SK-N-SH (cell line): ENCODE results near the gene F5. TPM values are rescaled to one million over a fixed set of nuclear protein-coding genes. Genes with fewer than 3 reads are reported as not detected.
A peak's percentile ranks its signal among the peaks of the same experiment; 100 is the strongest.

Source experiments
- CTCF ChIA-PET: fragments of 300-600, 350-600 bp; formaldehyde crosslinking; extraction: SDS; loops from one replicate; lab custom pipeline; 2021; lab: Yijun Ruan, JAX
- POLR2A ChIA-PET: fragments of 350-600 bp; sonication (Branson Sonifier 250); formaldehyde crosslinking; extraction: SDS; loops from one replicate; lab custom pipeline; 2020; ENCODE audit warnings: antibody characterized with exemption, inconsistent platforms; lab: Yijun Ruan, JAX
- DNase-seq: peaks from one replicate; pipeline ENCODE4 v3.0.0; 2012
- H2AFZ ChIP-seq: fragments of 200-600 bp; sonication (generic); 2 replicates; pipeline ENCODE4 v1.8.1; 2016; ENCODE audit warnings: antibody characterized with exemption, mild to moderate bottlenecking, low read depth
- H3F3A ChIP-seq: fragments of 200-600 bp; sonication (generic); replicated peaks from 2 replicates; pipeline ENCODE3; 2016; ENCODE audit warnings: antibody characterized with exemption, mild to moderate bottlenecking; ENCODE audit not compliant: insufficient read depth
- H3K27ac ChIP-seq, 2 experiments: fragments of 200-500 bp in 1 of 2; fragments of 200-600 bp in 1 of 2; sonication (Bioruptor generic) in 1 of 2; sonication (generic), shearing (Covaris generic) in 1 of 2; 2 replicates each; pipeline versions ENCODE4 v1.5.1 to v1.6.1; 2014 to 2016; ENCODE audit warnings: low read depth in 2 of 2, inconsistent platforms in 1 of 2, low read length in 1 of 2, mild to moderate bottlenecking in 1 of 2, mixed read lengths in 1 of 2
- H3K27me3 ChIP-seq: fragments of 200-600 bp; sonication (generic), shearing (Covaris generic); 2 replicates; pipeline ENCODE4 v1.6.1; 2016; ENCODE audit warnings: mixed run types; ENCODE audit not compliant: insufficient read depth
- H3K36me3 ChIP-seq, 2 experiments: fragments of 200-500 bp in 1 of 2; fragments of 200-600 bp in 1 of 2; sonication (Bioruptor generic) in 1 of 2; sonication (generic) in 1 of 2; replicated peaks in 1 of 2; 2 replicates each; pipeline versions ENCODE3 to v1.5.1; 2014 to 2016; ENCODE audit warnings: low read length in 1 of 2, mild to moderate bottlenecking in 1 of 2; ENCODE audit not compliant: insufficient read depth in 2 of 2, control insufficient read depth in 1 of 2
- H3K4me1 ChIP-seq, 2 experiments: fragments of 200-500 bp in 1 of 2; fragments of 200-600 bp in 1 of 2; sonication (Bioruptor generic) in 1 of 2; sonication (generic), shearing (Covaris generic) in 1 of 2; 2 replicates each; pipeline versions ENCODE4 v1.5.1 to v1.6.1; 2014 to 2016; ENCODE audit warnings: low read depth in 1 of 2, low read length in 1 of 2, mixed run types in 1 of 2; ENCODE audit not compliant: insufficient read depth in 2 of 2, control insufficient read depth in 1 of 2
- H3K4me2 ChIP-seq: fragments of 200-600 bp; sonication (generic), shearing (Covaris generic); 2 replicates; pipeline ENCODE4 v1.6.1; 2017; ENCODE audit warnings: mixed run types
- H3K4me3 ChIP-seq, 2 experiments: fragments of 200-500 bp in 1 of 2; fragments of 200-600 bp in 1 of 2; sonication (Bioruptor generic) in 1 of 2; sonication (generic), shearing (Covaris generic) in 1 of 2; 2 replicates each; pipeline versions ENCODE4 v1.5.1 to v1.8.1; 2014 to 2016; ENCODE audit warnings: low read depth in 2 of 2, inconsistent platforms in 1 of 2, low read length in 1 of 2, mild to moderate bottlenecking in 1 of 2, mixed read lengths in 1 of 2, moderate library complexity in 1 of 2
- H3K79me2 ChIP-seq: fragments of 200-600 bp; sonication (generic); 2 replicates; pipeline ENCODE4 v1.8.1; 2017; ENCODE audit warnings: mild to moderate bottlenecking; ENCODE audit not compliant: insufficient read depth
- H3K9ac ChIP-seq: fragments of 200-600 bp; sonication (generic); 2 replicates; pipeline ENCODE4 v1.6.1; 2017; ENCODE audit warnings: mixed run types
- H3K9me2 ChIP-seq: fragments of 200-600 bp; sonication (generic); 2 replicates; pipeline ENCODE4 v1.6.1; 2017; ENCODE audit warnings: mixed run types
- H3K9me3 ChIP-seq: fragments of 200-600 bp; sonication (generic); 2 replicates; pipeline ENCODE4 v1.6.1; 2017; ENCODE audit warnings: mixed run types, mild to moderate bottlenecking, moderate library complexity
- H4K20me1 ChIP-seq: fragments of 200-600 bp; sonication (generic); 2 replicates; pipeline ENCODE4 v1.6.1; 2017; ENCODE audit warnings: mild to moderate bottlenecking, mixed run types; ENCODE audit not compliant: insufficient read depth
- CHD2 ChIP-seq: fragments of 150-350 bp; IDR thresholded peaks from 2 replicates; pipeline ENCODE4 v1.6.1; 2018; ENCODE audit warnings: low read length; ENCODE audit not compliant: partially characterized antibody
- FOSL2 ChIP-seq: IDR thresholded peaks from 2 replicates; pipeline ENCODE4 v1.4.0; 2012; ENCODE audit warnings: low read depth, mild to moderate bottlenecking, moderate library complexity, borderline replicate concordance
- FOXJ3 ChIP-seq: sonication (generic); formaldehyde crosslinking; IDR thresholded peaks from 2 replicates; pipeline ENCODE4 v1.5.1; 2020; ENCODE audit warnings: mild to moderate bottlenecking, missing genetic modification reagents
- FOXM1 ChIP-seq: IDR thresholded peaks from 2 replicates; pipeline ENCODE4 v1.4.0; 2012; ENCODE audit warnings: low read depth, mild to moderate bottlenecking
- GABPA ChIP-seq: IDR thresholded peaks from 2 replicates; pipeline ENCODE4 v1.4.0; 2012; ENCODE audit warnings: low read depth, mild to moderate bottlenecking
- GATA2 ChIP-seq: sonication (generic); formaldehyde crosslinking; IDR thresholded peaks from 2 replicates; pipeline ENCODE4 v1.5.0; 2020; ENCODE audit warnings: mild to moderate bottlenecking, missing genetic modification reagents
- IRF3 ChIP-seq: fragments of 150-350 bp; IDR thresholded peaks from 2 replicates; pipeline ENCODE4 v1.6.1; 2016; ENCODE audit warnings: mild to moderate bottlenecking, low read depth, low read length
- MAX ChIP-seq: IDR thresholded peaks from 2 replicates; pipeline ENCODE4 v1.4.0; 2012; ENCODE audit warnings: low read depth
- NFIC ChIP-seq: IDR thresholded peaks from 2 replicates; pipeline ENCODE4 v1.4.0; 2012; ENCODE audit warnings: borderline replicate concordance
- POLR2AphosphoS5 ChIP-seq: IDR thresholded peaks from 2 replicates; pipeline ENCODE4 v1.6.1; 2012; ENCODE audit warnings: low read depth, low read length
- RAD21 ChIP-seq: IDR thresholded peaks from 2 replicates; pipeline ENCODE4 v1.6.1; 2012; ENCODE audit warnings: mild to moderate bottlenecking, low read length
- RCOR1 ChIP-seq: fragments of 150-350 bp; IDR thresholded peaks from 2 replicates; pipeline ENCODE4 v1.6.1; 2017; ENCODE audit warnings: antibody characterized with exemption, low read length
- REST ChIP-seq: IDR thresholded peaks from 2 replicates; pipeline ENCODE4 v1.6.1; 2012; ENCODE audit warnings: mild to moderate bottlenecking, low read depth, low read length, moderate library complexity
- RFX5 ChIP-seq: IDR thresholded peaks from 2 replicates; pipeline ENCODE4 v1.6.1; 2012; ENCODE audit warnings: mild to moderate bottlenecking, improper control_type of control experiment, low read length
- RXRA ChIP-seq: IDR thresholded peaks from 2 replicates; pipeline ENCODE4 v1.4.0; 2012; ENCODE audit warnings: low read depth, mild to moderate bottlenecking, borderline replicate concordance
- SIN3A ChIP-seq: IDR thresholded peaks from 2 replicates; pipeline ENCODE4 v1.6.1; 2012; ENCODE audit warnings: low read depth, mild to moderate bottlenecking, low read length, moderate library complexity, borderline replicate concordance
- TAF1 ChIP-seq: IDR thresholded peaks from 2 replicates; pipeline ENCODE4 v1.6.1; 2012; ENCODE audit warnings: low read depth, mild to moderate bottlenecking, low read length, moderate library complexity, borderline replicate concordance
- TCF12 ChIP-seq: IDR thresholded peaks from 2 replicates; pipeline ENCODE4 v1.4.0; 2012
- TEAD4 ChIP-seq: IDR thresholded peaks from 2 replicates; pipeline ENCODE4 v1.4.0; 2012; ENCODE audit warnings: mild to moderate bottlenecking, borderline replicate concordance; ENCODE audit not compliant: insufficient read depth
- WGBS: methylation state at CpG from one replicate; pipeline ENCODE4 v1.1.6; 2017; ENCODE audit warnings: low lambda C conversion rate; 5-methylcytosine and 5-hydroxymethylcytosine counted together
- polyA plus RNA-seq, 3 experiments: library from polyadenylated mRNA; depleted of rRNA; stranded (reverse); fragments of >200 nt; gene quantifications; 2 replicates each; pipeline ENCODE4 v1.2.3, GENCODE V29; 2012
- TF ChIP-seq, protein P1 (sequence below): IDR thresholded peaks from 2 replicates; pipeline ENCODE4; 2012
- TF ChIP-seq, protein P2 (sequence below): IDR thresholded peaks from 2 replicates; pipeline ENCODE4 v1.4.0; 2012; ENCODE audit warnings: low read depth, borderline replicate concordance
- TF ChIP-seq, protein P3 (sequence below): fragments of 200-600 bp; sonication (generic); IDR thresholded peaks from 2 replicates; pipeline ENCODE4 v1.6.1; 2017; ENCODE audit warnings: antibody characterized with exemption, mild to moderate bottlenecking, moderate library complexity

F5 gene
- polyA plus RNA-seq, 1 of the 3 experiments (the other 2 are of a cell fraction) = under 0.01 TPM

GRCh38 chr1:169485431-169486280 lies 100.6 kb downstream of the F5 start, which contains the start of gene SLC19A2:
Gene SLC19A2, minus strand, starts transcription at chr1:169485944. Its CDS starts 178 bp downstream, at chr1:169485766.
- H3K9me2 ChIP-seq = no peaks in the 10 kb centered on the region
- no peaks in the 10 kb centered on the region for H4K20me1 ChIP-seq
- DNase-seq = peak; percentile 97
- peaks cover 35% of the 10 kb centered on the region; the same call in 1 of the 2 replicates for H3K79me2 ChIP-seq
- H3K9ac ChIP-seq = peak within 1 kb of the TSS; percentile 86
- no peaks in the 10 kb centered on the region for H3K27me3 ChIP-seq
- ChIA-PET POLR2A (interaction anchor here (0.7 to 1.3 kb wide), 3 partner anchors 59 to 862 kb away, joined by 3 to 7 read pairs (median 3); partner anchors contain the start of genes BLZF1 and CCDC181), CTCF (interaction anchor here (0.7 to 1.5 kb wide), 7 partner anchors 20 to 124 kb away, joined by 3 to 4 read pairs (median 3); no protein-coding TSS in a partner anchor)
- peak within 1 kb of the TSS; percentile 92 for H3K4me2 ChIP-seq
- H3K27ac ChIP-seq = peak within 1 kb of the TSS; percentile 92 to 96
- no peaks in the 10 kb centered on the region for H3K36me3 ChIP-seq
- peak within 1 kb of the TSS; percentile 91 for H2AFZ ChIP-seq
- peaks cover 14% of the 10 kb centered on the region for H3F3A ChIP-seq
- under 1% methylated on average over 53 of the region's 85 CpGs for WGBS
- H3K4me1 ChIP-seq = peaks cover 10 to 31% of the 10 kb centered on the region in 2 experiments
- peak within 1 kb of the TSS; percentile 78 to 92 for H3K4me3 ChIP-seq
- no peaks in the 10 kb centered on the region for H3K9me3 ChIP-seq
- TF ChIP-seq, protein P1, sequence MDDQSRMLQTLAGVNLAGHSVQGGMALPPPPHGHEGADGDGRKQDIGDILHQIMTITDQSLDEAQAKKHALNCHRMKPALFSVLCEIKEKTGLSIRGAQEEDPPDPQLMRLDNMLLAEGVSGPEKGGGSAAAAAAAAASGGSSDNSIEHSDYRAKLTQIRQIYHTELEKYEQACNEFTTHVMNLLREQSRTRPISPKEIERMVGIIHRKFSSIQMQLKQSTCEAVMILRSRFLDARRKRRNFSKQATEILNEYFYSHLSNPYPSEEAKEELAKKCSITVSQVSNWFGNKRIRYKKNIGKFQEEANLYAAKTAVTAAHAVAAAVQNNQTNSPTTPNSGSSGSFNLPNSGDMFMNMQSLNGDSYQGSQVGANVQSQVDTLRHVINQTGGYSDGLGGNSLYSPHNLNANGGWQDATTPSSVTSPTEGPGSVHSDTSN = peak; percentile 39; the same call in 1 of the 2 replicates
- TF ChIP-seq GABPA (no peak), TAF1 (no peak; the same call in 1 of the 2 replicates), RAD21 (0 out of 2 replicates have a peak, but pooled peaks have one; percentile 5), FOXJ3 (CRISPR knock-in tag) (0 out of 2 replicates have a peak, but pooled peaks have one; percentile 27), POLR2AphosphoS5 (peak; percentile 75), RXRA (no peak), CHD2 (peak; percentile 62), RFX5 (peak; percentile 79), RCOR1 (0 out of 2 replicates have a peak, but pooled peaks have one; percentile 17), IRF3 (peak; percentile 46; the same call in 1 of the 2 replicates), TCF12 (peak; percentile 65), MAX (peak; percentile 95), FOSL2 (peak; percentile 16; the same call in 1 of the 2 replicates), GATA2 (CRISPR knock-in tag) (no peak), FOXM1 (no peak), SIN3A (peak; percentile 75), NFIC (peak; percentile 66; the same call in 1 of the 2 replicates), REST (peak; percentile 46; the same call in 1 of the 2 replicates), TEAD4 (peak; percentile 36; the same call in 1 of the 2 replicates)
- TF ChIP-seq, protein P2, sequence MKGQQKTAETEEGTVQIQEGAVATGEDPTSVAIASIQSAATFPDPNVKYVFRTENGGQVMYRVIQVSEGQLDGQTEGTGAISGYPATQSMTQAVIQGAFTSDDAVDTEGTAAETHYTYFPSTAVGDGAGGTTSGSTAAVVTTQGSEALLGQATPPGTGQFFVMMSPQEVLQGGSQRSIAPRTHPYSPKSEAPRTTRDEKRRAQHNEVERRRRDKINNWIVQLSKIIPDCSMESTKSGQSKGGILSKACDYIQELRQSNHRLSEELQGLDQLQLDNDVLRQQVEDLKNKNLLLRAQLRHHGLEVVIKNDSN = peak; percentile 75; the same call in 1 of the 2 replicates
- TF ChIP-seq, protein P3, sequence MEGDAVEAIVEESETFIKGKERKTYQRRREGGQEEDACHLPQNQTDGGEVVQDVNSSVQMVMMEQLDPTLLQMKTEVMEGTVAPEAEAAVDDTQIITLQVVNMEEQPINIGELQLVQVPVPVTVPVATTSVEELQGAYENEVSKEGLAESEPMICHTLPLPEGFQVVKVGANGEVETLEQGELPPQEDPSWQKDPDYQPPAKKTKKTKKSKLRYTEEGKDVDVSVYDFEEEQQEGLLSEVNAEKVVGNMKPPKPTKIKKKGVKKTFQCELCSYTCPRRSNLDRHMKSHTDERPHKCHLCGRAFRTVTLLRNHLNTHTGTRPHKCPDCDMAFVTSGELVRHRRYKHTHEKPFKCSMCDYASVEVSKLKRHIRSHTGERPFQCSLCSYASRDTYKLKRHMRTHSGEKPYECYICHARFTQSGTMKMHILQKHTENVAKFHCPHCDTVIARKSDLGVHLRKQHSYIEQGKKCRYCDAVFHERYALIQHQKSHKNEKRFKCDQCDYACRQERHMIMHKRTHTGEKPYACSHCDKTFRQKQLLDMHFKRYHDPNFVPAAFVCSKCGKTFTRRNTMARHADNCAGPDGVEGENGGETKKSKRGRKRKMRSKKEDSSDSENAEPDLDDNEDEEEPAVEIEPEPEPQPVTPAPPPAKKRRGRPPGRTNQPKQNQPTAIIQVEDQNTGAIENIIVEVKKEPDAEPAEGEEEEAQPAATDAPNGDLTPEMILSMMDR = peak; percentile 25; the same call in 1 of the 2 replicates
